GM11168 (cell line): ENCODE measurements around the gene AADAT.

Experiments used
- in situ Hi-C: fragments of 300-500 bp; cut with MboI; formaldehyde crosslinking; loops from one replicate; pipeline ENCODE4 v1.12.0; 2022; ENCODE audit warnings: low sequenced_read_pairs; ENCODE audit not compliant: unreplicated experiment

AADAT gene

DNA sequence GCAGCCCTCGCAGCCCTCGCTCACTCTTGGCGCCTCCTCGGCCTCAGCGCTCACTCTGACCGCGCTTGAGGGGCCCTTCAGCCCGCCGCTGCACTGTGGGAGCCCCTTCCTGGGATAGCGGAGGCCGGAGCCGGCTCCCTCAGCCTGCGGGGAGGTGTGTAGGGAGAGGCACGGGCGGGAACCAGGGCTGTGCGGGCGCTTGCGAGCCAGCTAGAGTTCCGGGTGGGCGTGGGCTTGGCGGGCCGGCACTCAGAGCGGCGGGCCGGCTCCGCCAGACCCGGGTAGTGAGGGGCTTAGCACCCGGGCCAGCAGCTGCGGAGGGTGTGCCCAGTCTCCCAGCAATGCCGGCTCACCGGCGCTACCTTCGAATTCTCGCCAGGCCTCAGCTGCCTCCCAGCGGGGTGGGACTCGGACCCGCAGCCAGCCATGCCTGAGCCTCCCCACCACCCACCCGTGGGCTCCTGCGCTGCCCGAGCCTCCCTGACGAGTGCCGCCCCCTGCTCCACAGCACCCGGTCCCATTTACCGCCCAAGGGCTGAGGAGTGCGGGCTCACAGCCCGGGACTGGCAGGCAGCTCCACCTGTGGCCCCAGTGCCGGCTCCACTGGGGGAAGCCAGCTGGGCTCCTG is 1.4 kb upstream of the AADAT start:
- in situ Hi-C loops = no loop called here

GRCh38 chr4:170090352-170091052 is 746 bp upstream of the AADAT start:
- in situ Hi-C loops = no loop called here

- in situ Hi-C loops = no loop called here
Observed at GRCh38 chr4:170089274-170089667, 485 bp downstream of the AADAT start.

GRCh38 chr4:170088716-170089115 is 1.0 kb downstream of the AADAT start:
- in situ Hi-C loops = no loop called here

DNA sequence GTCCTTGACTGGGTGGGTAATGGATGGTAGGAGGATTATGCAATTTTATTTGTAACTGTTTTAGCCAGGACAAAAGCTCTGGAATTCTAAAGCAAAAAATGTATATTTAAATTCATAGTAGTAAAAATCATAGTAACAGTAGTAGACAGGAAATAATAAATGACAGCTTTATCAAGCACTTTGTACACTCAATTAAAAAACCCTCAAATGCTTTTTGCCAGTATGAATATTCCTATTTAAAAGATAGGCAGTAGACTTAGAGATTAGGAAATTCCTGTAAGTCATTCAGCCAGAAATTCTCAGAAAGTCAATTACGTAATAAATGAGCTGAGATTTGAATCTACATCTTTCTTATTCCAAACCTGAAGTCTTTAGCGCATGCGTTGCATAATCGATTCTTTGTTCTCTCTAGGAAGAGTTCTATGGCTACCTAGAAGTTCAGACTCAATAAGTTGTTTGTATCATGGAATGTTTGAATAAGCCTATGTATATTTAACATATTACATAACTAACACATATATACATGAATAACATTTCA is 2.5 kb downstream of the AADAT start:
- in situ Hi-C loops = no loop called here

DNA sequence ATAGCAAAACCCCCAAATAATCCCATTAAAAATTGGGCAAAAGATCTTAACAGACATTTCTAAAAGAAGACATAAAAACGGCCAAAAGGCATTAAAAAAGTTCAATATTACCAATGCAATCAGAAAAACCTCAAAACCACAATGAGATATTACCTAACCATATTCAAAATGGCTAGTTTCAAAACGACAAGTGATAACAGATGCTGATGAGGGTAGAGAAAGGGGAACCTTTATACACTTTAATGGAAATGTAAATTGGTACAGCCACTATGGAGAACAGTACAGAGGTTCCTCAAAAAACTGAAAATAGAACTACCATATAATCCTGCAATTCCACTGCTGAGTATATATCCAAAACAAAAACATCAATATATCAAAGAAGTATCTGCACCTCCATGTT is 6.2 kb downstream of the AADAT start:
- in situ Hi-C loops = no loop called here

DNA sequence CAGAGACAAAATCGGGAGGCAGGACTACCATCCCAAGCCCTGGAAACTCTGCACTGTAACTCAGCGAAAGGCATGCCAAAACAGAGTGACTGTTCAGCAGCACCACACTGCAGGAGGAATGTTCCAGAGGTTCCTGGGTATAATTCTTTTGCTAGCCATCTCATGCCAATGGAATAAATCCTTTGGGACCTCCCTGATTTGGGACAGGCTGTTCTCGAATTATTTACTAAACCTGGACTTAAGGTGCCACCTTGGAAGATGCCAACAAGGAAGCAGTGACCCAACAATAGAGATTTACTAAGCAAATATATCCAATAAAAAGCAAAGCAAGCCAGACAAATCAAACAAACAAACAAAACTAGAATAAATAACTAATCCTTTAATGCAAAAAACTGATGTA is 9.3 kb downstream of the AADAT start:
- in situ Hi-C loops = no loop called here

DNA sequence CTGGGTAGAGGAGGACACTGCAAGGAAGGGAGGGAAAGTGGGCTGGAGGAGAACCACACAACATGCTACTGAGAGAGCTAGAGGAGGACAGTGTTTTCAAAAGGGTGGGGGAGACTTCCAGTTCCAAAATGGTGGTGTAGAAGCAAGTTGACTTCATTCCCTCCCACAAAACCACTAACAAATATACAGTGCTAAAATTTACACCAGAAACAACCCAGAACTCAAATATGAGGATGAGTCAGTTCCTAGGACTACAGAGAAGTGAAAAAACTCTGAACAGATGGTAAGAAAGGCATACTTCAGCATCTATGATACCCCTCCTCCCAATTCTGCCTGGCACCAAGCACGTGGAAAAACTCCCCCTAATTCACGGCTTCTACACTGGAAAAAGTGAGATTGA is 9.8 kb downstream of the AADAT start:
- in situ Hi-C loops = no loop called here

DNA sequence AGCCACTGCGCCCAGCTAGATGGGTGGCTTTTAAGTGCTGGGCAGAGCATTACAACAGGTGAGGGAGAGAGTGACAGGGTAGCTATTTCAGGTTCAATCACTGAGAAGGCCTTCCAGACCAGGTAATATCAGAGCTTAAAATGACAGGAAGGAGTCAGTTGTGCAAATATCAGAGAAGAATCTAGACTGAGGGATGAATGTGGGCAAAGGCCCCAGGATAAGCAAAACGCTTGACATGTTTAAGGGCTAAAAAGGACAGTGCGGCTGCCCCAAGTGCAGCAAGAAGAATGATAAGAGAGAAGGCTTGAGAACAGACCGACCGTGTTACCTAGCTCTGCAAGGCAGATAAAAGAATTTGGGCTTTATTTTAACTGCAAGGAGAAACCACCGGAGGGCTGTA is 18.6 kb downstream of the AADAT start:
- in situ Hi-C loops = no loop called here

GRCh38 chr4:170068438-170069128 is 21.2 kb downstream of the AADAT start:
- in situ Hi-C loops = no loop called here

- in situ Hi-C loops = no loop called here
Observed at GRCh38 chr4:170059421-170059820, 30.3 kb downstream of the AADAT start.

DNA sequence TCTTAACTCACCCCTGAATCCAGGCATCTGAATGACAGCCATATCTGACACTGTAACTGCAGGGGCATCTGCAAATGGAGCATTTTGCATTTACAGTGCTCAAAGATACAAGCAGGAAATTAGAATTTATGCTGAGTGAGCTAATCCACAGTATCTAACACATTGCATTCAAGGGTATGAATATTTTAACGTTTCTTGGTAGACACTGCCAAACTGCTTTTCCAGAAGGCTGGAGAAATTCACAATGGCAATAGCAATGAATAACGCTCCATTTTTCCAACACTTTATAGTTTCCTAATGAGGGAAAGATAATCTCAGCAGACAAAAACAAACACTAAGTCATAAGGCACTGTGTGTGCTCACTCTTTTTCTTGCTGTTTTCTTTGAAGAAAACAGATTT is 30.9 kb downstream of the AADAT start:
- in situ Hi-C loops = no loop called here

DNA sequence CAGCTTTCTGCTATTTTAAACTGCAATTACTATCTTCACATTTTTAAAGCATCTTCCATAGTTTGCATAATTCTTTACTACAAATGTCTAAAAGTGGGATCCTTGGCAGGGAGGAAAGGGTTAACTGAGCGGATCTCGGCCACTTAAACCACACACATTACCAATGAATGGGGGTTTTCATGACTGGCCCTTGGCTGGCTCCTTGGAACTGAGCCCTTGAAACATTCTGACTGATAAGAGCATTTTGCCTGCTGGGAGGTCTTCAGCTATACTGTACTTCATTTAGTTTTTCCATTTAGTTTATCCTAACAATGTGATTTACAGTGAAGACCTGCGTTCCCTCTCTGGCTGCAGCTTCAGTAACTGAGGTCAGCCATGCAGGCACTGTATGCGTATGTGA is 31.9 kb downstream of the AADAT start:
- in situ Hi-C loops = no loop called here

GRCh38 chr4:170052919-170053318 is 36.8 kb downstream of the AADAT start:
- in situ Hi-C loops = no loop called here

DNA sequence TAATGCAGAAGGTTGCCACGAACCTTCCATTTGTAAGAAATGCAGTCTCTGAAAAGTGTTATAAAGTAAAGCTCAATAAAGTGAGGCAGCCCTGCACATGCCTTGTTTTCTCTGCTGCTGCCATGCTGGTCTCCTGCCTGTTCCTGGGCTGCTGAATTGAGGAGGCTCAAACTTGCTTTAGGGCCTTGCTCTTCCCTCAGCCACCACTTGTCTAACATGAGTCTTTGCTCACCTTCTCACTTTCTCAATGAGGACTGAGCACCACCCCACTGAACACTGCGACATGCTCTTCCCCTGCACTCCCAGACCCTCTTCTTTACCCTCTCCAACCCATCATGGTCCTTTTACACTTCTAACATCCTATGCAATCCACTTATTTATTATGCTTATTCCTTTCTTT is 38.4 kb downstream of the AADAT start:
- in situ Hi-C loops = no loop called here

DNA sequence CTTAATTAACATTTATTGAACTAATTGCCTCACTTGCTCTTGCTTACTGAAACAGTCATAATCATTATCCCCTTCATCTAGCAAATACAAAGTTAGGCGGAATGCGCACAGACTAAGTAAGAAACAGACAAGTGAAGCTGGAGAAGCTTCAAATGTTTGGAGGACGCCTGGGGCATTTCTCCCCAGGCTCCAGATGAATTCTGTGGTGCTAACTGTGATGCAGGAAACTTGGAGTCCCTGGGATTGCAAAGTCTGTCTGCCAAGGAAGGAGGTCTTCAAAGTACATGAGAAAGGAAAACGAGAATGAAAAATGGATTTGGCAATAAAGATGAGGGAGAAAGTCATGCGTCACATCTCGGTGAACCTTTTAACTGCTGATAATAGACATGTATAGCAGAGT is 40.0 kb downstream of the AADAT start:
- in situ Hi-C loops = loop anchor here (10.0 to 25.0 kb wide), 2 partner anchors 245 to 437 kb away; partner anchors contain the start of genes CLCN3 and NEK1

DNA sequence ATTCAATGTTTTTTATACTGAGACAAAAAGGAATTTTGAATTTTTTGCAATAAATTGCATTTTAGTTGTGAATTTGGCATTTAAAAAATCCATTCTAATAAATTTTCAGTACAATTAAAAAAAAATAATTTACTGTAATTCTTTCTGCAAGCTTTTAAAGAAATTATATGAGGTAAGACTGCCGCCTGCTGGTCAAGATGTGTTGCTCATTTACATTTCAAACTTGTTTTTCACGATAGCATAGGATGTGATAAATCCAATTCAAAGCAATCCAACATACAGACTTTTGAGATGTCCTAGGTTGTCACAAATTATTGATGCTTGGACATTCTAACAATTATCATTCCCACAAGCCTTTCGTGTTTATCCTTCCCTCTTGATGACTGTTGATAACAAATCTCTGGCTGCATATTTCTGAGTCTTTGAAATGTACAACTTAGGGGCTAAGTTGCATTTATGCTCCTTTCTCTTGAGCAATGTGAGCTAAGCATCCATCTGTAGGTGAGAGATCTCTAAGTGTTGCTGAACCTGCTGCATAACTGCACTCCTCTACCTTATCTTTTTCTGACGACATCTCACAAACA is 41.9 kb downstream of the AADAT start:
- in situ Hi-C loops = loop anchor here (10.0 to 25.0 kb wide), 2 partner anchors 243 to 436 kb away; partner anchors contain the start of genes CLCN3 and NEK1

DNA sequence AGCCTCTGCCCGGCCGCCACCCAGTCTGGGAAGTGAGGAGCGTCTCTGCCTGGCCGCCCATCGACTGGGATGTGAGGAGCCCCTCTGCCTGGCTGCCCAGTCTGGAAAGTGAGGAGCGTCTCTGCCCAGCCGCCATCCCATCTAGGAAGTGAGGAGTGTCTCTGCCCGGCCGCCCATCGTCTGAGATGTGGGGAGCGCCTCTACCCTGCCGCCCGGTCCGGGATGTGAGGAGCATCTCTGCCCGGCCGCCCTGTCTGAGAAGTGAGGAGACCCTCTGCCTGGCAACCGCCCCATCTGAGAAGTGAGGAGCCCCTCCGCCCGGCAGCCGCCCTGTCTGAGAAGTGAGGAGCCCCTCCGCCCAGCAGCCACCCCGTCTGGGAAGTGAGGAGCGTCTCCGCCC is 43.6 kb downstream of the AADAT start:
- in situ Hi-C loops = loop anchor here (10.0 to 25.0 kb wide), 2 partner anchors 241 to 434 kb away; partner anchors contain the start of genes CLCN3 and NEK1

- in situ Hi-C loops = loop anchor here (10.0 to 25.0 kb wide), 2 partner anchors 235 to 428 kb away; partner anchors contain the start of genes CLCN3 and NEK1
Observed at GRCh38 chr4:170040031-170040680, 49.6 kb downstream of the AADAT start.

DNA sequence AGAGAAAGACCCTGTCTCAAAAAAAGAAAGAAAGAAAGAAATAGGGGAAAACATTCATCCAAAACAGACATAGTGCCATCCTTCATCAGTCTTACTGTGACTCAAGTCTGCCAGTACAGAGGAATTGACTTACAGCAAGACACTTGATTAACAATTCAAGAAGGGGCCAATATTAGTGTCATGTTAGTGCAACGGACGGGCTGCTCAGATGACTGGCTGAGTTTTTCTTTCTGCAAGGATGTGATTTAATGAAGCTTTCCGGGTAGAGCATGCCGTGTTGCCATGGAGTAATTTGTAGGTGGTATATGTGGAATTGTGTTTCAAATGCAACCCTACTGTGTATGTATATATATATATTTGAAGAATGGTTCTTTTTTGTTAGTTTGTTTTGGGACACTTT is 51.0 kb downstream of the AADAT start:
- in situ Hi-C loops = loop anchor here (25.0 kb wide), 1 partner anchor 426 kb away; the partner anchor contains the start of genes CLCN3 and NEK1
